HepG2 (cell line): ENCODE data around the gene DDX53. TPM values are rescaled to one million over a fixed set of nuclear protein-coding genes. Genes with fewer than 3 reads are reported as not detected.

Experiments
- ATAC-seq: fragments of 200-7000 bp; cut with Tn5 transposase; 3 replicates; pipeline ENCODE4 v1.9.1; 2020; ENCODE audit warnings: mild to moderate bottlenecking, moderate library complexity
- BruUV-seq: library from RNA; stranded (reverse); fragments of 400-500 nt; replicated peaks from 2 replicates; lab custom pipeline; 2021; lab: Mats Ljungman, UMichigan
- CTCF ChIA-PET: fragments of 300-600 bp; formaldehyde crosslinking; extraction: SDS; loops from one replicate; lab custom pipeline; 2021; ENCODE audit warnings: low total read pairs, inconsistent platforms, low intra/inter-chr PET ratio; lab: Yijun Ruan, JAX
- POLR2A ChIA-PET: fragments of 350-600 bp; sonication (Branson Sonifier 250); formaldehyde crosslinking; loops from one replicate; lab custom pipeline; 2020; ENCODE audit warnings: antibody characterized with exemption, inconsistent platforms; lab: Yijun Ruan, JAX
- DNase-seq: peaks from one replicate; pipeline ENCODE4 v3.0.0-alpha.2; 2015; ENCODE audit warnings: low spot score
- FAIRE-seq: peaks from 3 replicates; lab custom pipeline; 2011; peaks lifted over from hg19 to GRCh38; lab: Jason Lieb, UNC
- H2AFZ ChIP-seq: one replicate; pipeline ENCODE4 v1.6.1; 2011; ENCODE audit warnings: low read length, inconsistent platforms
- H3K27ac ChIP-seq: fragments of 300-600 bp; 3 replicates; pipeline ENCODE4 v1.8.0; 2011; ENCODE audit warnings: mixed run types, mild to moderate bottlenecking, mixed read lengths, low read length, inconsistent platforms; ENCODE audit not compliant: insufficient read depth; ENCODE audit errors: extremely low read length
- H3K27me3 ChIP-seq, 2 experiments: fragments of 200-600 bp in 1 of 2; 2 replicates in 1 of 2; 3 replicates in 1 of 2; pipeline versions ENCODE4 v1.6.0 to v1.8.0; 2011; ENCODE audit warnings: low read length in 2 of 2, mild to moderate bottlenecking in 2 of 2, moderate library complexity in 2 of 2, inconsistent platforms in 1 of 2; ENCODE audit not compliant: insufficient read depth in 2 of 2, control insufficient read depth in 1 of 2
- H3K36me3 ChIP-seq, 2 experiments: fragments of 200-600 bp in 1 of 2; replicated peaks in 1 of 2; 2 replicates in 1 of 2; 3 replicates in 1 of 2; pipeline versions ENCODE4 v1.5.1 to v1.8.0; 2011; ENCODE audit warnings: low read length in 2 of 2, inconsistent platforms in 1 of 2; ENCODE audit not compliant: insufficient read depth in 2 of 2, control insufficient read depth in 1 of 2
- H3K4me1 ChIP-seq: 2 replicates; pipeline ENCODE4 v1.5.1; 2012; ENCODE audit warnings: low read length, inconsistent platforms; ENCODE audit not compliant: insufficient read depth
- H3K4me2 ChIP-seq: 2 replicates; pipeline ENCODE4 v1.6.0; 2011; ENCODE audit warnings: low read depth, low read length, inconsistent platforms
- H3K4me3 ChIP-seq, 3 experiments: fragments of 200-600 bp in 1 of 3; sonication (generic), shearing (Covaris generic) in 1 of 3; replicated peaks in 1 of 3; 2 replicates each; pipeline ENCODE4 v1.5.1; 2011 to 2016; ENCODE audit warnings: low read length in 3 of 3, inconsistent platforms in 2 of 3, low read depth in 2 of 3, mild to moderate bottlenecking in 2 of 3, control low read depth in 1 of 3, mixed read lengths in 1 of 3; ENCODE audit not compliant: insufficient read depth in 1 of 3
- H3K79me2 ChIP-seq: one replicate; pipeline ENCODE4 v1.6.1; 2011; ENCODE audit warnings: low read length, inconsistent platforms; ENCODE audit not compliant: insufficient read depth
- H3K9ac ChIP-seq: 2 replicates; pipeline ENCODE4 v1.6.0; 2011; ENCODE audit warnings: mild to moderate bottlenecking, low read depth, low read length, inconsistent platforms; ENCODE audit not compliant: insufficient read depth
- H3K9me3 ChIP-seq: 2 replicates; pipeline ENCODE4 v1.5.1; 2012; ENCODE audit warnings: mild to moderate bottlenecking, low read length
- H4K20me1 ChIP-seq: 2 replicates; pipeline ENCODE4 v1.6.0; 2011; ENCODE audit warnings: inconsistent platforms, mild to moderate bottlenecking, low read length, moderate library complexity; ENCODE audit not compliant: insufficient read depth
- FLYWCH1 ChIP-seq: sonication (generic); formaldehyde crosslinking; IDR thresholded peaks from 2 replicates; pipeline ENCODE4 v1.8.1; 2023; ENCODE audit warnings: mild to moderate bottlenecking, missing genetic modification reagents
- GZF1 ChIP-seq: sonication (generic); formaldehyde crosslinking; IDR thresholded peaks from 2 replicates; pipeline ENCODE4 v1.5.1; 2020; ENCODE audit warnings: mild to moderate bottlenecking, missing genetic modification reagents
- JUN ChIP-seq: sonication (generic); formaldehyde crosslinking; IDR thresholded peaks from 2 replicates; pipeline ENCODE4 v1.4.0; 2020; ENCODE audit warnings: mild to moderate bottlenecking, missing genetic modification reagents
- SIX1 ChIP-seq: sonication (generic); formaldehyde crosslinking; IDR thresholded peaks from 2 replicates; pipeline ENCODE4 v1.4.0; 2020; ENCODE audit warnings: missing genetic modification reagents, borderline replicate concordance
- STAG1 ChIP-seq: sonication (generic); formaldehyde crosslinking; IDR thresholded peaks from 2 replicates; pipeline ENCODE4 v1.4.0; 2020; ENCODE audit warnings: missing genetic modification reagents
- TBP ChIP-seq: sonication (generic); formaldehyde crosslinking; IDR thresholded peaks from 2 replicates; pipeline ENCODE4 v1.5.0; 2020; ENCODE audit warnings: missing genetic modification reagents
- ZNF496 ChIP-seq: sonication (generic); formaldehyde crosslinking; IDR thresholded peaks from 2 replicates; pipeline ENCODE4 v1.8.1; 2023; ENCODE audit warnings: mild to moderate bottlenecking, moderate library complexity, missing genetic modification reagents; ENCODE audit not compliant: insufficient replicate concordance
- ZNF792 ChIP-seq: IDR thresholded peaks from 2 replicates; pipeline ENCODE4 v1.6.1; 2016
- ZSCAN9 ChIP-seq: IDR thresholded peaks from 2 replicates; pipeline ENCODE4 v1.6.1; 2016; ENCODE audit warnings: borderline replicate concordance
- WGBS: methylation state at CpG from one replicate; pipeline ENCODE4 v1.1.6; 2017; ENCODE audit warnings: low lambda C conversion rate; 5-methylcytosine and 5-hydroxymethylcytosine counted together
- in situ Hi-C: cut with HindIII; loops from 2 replicates; pipeline ENCODE4 v1.10.0; 2017; ENCODE audit warnings: low pct_unique_long_range_greater_than_20kb; ENCODE audit not compliant: extremely low pct_ligation_motif_present
- intact Hi-C: fragments of 100-400 bp; cut with micrococcal nuclease; formaldehyde crosslinking; loops from one replicate; pipeline ENCODE4 v1.10.0; 2022; ENCODE audit not compliant: unreplicated experiment
- polyA plus RNA-seq, 8 experiments: library from polyadenylated mRNA; depleted of rRNA in 3 of 8; stranded (reverse) in 7 of 8; unstranded in 1 of 8; fragments of >200 nt; fragmentation: Illumina TruSeq in 4 of 8; extraction: Trizol in 4 of 8; gene quantifications; 2 replicates each; pipeline versions ENCODE4 v1.2.1 to v1.2.3, GENCODE V29; 2011 to 2016; ENCODE audit warnings: low read depth in 4 of 8, missing spikeins in 1 of 8, mixed read lengths in 1 of 8; ENCODE audit not compliant: insufficient read depth in 1 of 8
- total RNA-seq, 5 experiments: library from RNA; depleted of rRNA; stranded (reverse); fragments of >200 nt; fragmentation: Illumina TruSeq; extraction: Trizol; gene quantifications; 2 replicates each; pipeline ENCODE4 v1.2.3, GENCODE V29; 2016; ENCODE audit warnings: low read depth in 1 of 5
- TF ChIP-seq, protein P1 (sequence below): sonication (generic); IDR thresholded peaks from 2 replicates; pipeline ENCODE4 v1.6.1; 2016; ENCODE audit warnings: low read depth, borderline replicate concordance
- TF ChIP-seq, protein P2 (sequence below): sonication (generic); formaldehyde crosslinking; IDR thresholded peaks from 2 replicates; pipeline ENCODE4 v1.8.1; 2023; ENCODE audit warnings: mild to moderate bottlenecking, missing genetic modification reagents, borderline replicate concordance
- TF ChIP-seq, protein P3 (sequence below): sonication (generic); formaldehyde crosslinking; IDR thresholded peaks from 2 replicates; pipeline ENCODE4 v1.5.0; 2020; ENCODE audit warnings: mild to moderate bottlenecking, missing genetic modification reagents, moderate library complexity
- TF ChIP-seq, protein P4 (sequence below): conservative IDR thresholded peaks from 2 replicates; pipeline ENCODE4 v1.6.1; 2018; ENCODE audit warnings: missing genetic modification reagents

The DDX53 gene
- total and polyA plus RNA-seq, 2 of the 13 experiments (the other 11 are each of a cell fraction or from before 2014, with no cell fraction given): not detected

DNA sequence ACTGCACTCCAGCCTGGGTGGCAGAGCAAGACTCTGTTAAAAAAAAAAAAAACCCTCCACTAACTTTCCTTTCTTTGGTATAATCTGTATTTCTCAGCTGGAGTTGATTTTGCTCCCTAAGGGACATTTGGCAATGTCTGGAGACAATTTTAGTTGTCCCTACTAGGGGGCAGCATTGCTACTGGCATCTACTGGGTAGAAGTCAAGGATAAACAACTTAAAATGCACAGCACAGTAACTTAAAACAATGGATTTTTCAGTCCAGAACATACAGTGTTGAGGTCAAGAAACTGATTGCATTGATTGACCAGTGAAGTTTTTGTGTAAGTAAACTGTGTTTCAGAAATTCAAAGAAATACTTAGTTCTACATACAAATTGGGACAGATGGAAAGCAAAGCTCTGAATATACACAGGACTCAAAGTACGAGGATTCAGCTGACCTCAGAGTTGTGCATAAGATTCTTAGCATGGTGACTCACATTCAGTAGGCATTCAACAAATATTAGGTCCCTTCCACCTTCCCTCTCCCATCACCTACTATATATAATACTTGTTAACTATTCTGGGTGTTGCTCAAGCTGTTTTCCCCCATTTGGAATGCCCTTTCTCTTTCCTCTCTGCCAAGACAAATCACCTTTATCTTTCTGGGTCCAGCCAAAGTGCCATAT is 8.8 kb downstream of the DDX53 start:
- no TSS peak for BruUV-seq

More for the DNA sequence above, 8.8 kb downstream of the DDX53 start:
- Histone ChIP-seq H3K79me2 (no peaks in the 10 kb centered on the region), H3K4me3 (no peak overlapping the region), H4K20me1 (no peaks in the 10 kb centered on the region), H2AFZ (no peak overlapping the region), H3K4me2 (no peak overlapping the region), H3K27ac (no peak overlapping the region), H3K27me3 (no peaks in the 10 kb centered on the region), H3K9ac (no peak overlapping the region), H3K4me1 (no peaks in the 10 kb centered on the region), H3K36me3 (no peaks in the 10 kb centered on the region), H3K9me3 (no peaks in the 10 kb centered on the region)
- in situ Hi-C loops (no loop called here), intact Hi-C loops (loop anchor here (2.0 to 10.0 kb wide), 2 partner anchors 306 to 546 kb away; no protein-coding TSS in a partner anchor)
- FAIRE-seq: peak; percentile 51
- POLR2A ChIA-PET: no interaction called here
- DNase-seq: peak; percentile 1
- ATAC-seq: no peak
- CTCF ChIA-PET: interaction anchor here (1.8 kb wide), 1 partner anchor 545 kb away, joined by 7 read pairs; no protein-coding TSS in a partner anchor
- TF ChIP-seq GZF1 (CRISPR knock-in tag) (no peak), TBP (CRISPR knock-in tag) (no peak), ZNF792 (CRISPR knock-in tag) (no peak), SIX1 (CRISPR knock-in tag) (no peak), ZSCAN9 (no peak), FLYWCH1 (CRISPR knock-in tag) (no peak), ZNF496 (no peak), JUN (CRISPR knock-in tag) (no peak), STAG1 (CRISPR knock-in tag) (peak; percentile 34)
- TF ChIP-seq, protein P1, sequence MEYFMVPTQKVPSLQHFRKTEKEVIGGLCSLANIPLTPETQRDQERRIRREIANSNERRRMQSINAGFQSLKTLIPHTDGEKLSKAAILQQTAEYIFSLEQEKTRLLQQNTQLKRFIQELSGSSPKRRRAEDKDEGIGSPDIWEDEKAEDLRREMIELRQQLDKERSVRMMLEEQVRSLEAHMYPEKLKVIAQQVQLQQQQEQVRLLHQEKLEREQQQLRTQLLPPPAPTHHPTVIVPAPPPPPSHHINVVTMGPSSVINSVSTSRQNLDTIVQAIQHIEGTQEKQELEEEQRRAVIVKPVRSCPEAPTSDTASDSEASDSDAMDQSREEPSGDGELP: no peak
- TF ChIP-seq, protein P2, sequence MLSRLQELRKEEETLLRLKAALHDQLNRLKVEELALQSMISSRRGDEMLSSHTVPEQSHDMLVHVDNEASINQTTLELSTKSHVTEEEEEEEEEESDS (CRISPR knock-in tag): no peak
- TF ChIP-seq, protein P3, sequence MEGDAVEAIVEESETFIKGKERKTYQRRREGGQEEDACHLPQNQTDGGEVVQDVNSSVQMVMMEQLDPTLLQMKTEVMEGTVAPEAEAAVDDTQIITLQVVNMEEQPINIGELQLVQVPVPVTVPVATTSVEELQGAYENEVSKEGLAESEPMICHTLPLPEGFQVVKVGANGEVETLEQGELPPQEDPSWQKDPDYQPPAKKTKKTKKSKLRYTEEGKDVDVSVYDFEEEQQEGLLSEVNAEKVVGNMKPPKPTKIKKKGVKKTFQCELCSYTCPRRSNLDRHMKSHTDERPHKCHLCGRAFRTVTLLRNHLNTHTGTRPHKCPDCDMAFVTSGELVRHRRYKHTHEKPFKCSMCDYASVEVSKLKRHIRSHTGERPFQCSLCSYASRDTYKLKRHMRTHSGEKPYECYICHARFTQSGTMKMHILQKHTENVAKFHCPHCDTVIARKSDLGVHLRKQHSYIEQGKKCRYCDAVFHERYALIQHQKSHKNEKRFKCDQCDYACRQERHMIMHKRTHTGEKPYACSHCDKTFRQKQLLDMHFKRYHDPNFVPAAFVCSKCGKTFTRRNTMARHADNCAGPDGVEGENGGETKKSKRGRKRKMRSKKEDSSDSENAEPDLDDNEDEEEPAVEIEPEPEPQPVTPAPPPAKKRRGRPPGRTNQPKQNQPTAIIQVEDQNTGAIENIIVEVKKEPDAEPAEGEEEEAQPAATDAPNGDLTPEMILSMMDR: peak; percentile 11; the same call in 1 of the 2 replicates
- TF ChIP-seq, protein P4, sequence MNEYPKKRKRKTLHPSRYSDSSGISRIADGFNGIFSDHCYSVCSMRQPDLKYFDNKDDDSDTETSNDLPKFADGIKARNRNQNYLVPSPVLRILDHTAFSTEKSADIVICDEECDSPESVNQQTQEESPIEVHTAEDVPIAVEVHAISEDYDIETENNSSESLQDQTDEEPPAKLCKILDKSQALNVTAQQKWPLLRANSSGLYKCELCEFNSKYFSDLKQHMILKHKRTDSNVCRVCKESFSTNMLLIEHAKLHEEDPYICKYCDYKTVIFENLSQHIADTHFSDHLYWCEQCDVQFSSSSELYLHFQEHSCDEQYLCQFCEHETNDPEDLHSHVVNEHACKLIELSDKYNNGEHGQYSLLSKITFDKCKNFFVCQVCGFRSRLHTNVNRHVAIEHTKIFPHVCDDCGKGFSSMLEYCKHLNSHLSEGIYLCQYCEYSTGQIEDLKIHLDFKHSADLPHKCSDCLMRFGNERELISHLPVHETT (CRISPR knock-in tag): no peak
- 0% methylated on average over 1 of the region's 1 CpG for WGBS
